Natural killer cell (primary cell): ENCODE data around the gene FHIT. TPM values are rescaled to one million over a fixed set of nuclear protein-coding genes. Genes with fewer than 3 reads are reported as not detected.

ENCODE experiments used
- ATAC-seq, 3 donors: fragments of 150-1000 bp in 2 of 3; fragments of 200-7000 bp in 1 of 3; cut with Tn5 transposase; 1 replicate in 1 of 3; 2 replicates in 2 of 3; pipeline ENCODE4 v1.10.0; 2021; ENCODE audit warnings: mild to moderate bottlenecking in 2 of 3, moderate library complexity in 2 of 3
- DNase-seq, 2 donors: peaks; one replicate each; pipeline versions ENCODE4 v3.0.0 to v3.0.0-alpha.2; 2013 to 2021; ENCODE audit warnings: mixed read lengths in 1 of 2
- H3K27ac ChIP-seq: one replicate; pipeline ENCODE4 v1.5.1; 2013; ENCODE audit warnings: mild to moderate bottlenecking, low read length
- H3K27me3 ChIP-seq: one replicate; pipeline ENCODE4 v1.6.1; 2013; ENCODE audit warnings: low read length; ENCODE audit not compliant: control insufficient read depth, insufficient read depth
- H3K36me3 ChIP-seq: one replicate; pipeline ENCODE4 v1.6.1; 2013; ENCODE audit warnings: low read length; ENCODE audit not compliant: control insufficient read depth, insufficient read depth
- H3K4me1 ChIP-seq: one replicate; pipeline ENCODE4 v1.6.1; 2013; ENCODE audit warnings: low read length; ENCODE audit not compliant: control insufficient read depth, insufficient read depth
- H3K4me3 ChIP-seq: one replicate; pipeline ENCODE4 v1.5.1; 2013; ENCODE audit warnings: low read length
- H3K9me3 ChIP-seq: one replicate; pipeline ENCODE4 v1.6.1; 2013; ENCODE audit warnings: low read length; ENCODE audit not compliant: control insufficient read depth, insufficient read depth
- H3K27ac Mint-ChIP-seq, 2 donors: one replicate each; pipeline ENCODE4 v1.8.0; 2022; ENCODE audit warnings: mild to moderate bottlenecking in 2 of 2, mixed read lengths in 2 of 2, moderate library complexity in 1 of 2
- H3K27me3 Mint-ChIP-seq, 2 donors: one replicate each; pipeline ENCODE4 v1.8.0; 2022; ENCODE audit warnings: low read depth in 2 of 2, mixed read lengths in 2 of 2
- H3K36me3 Mint-ChIP-seq: one replicate; pipeline ENCODE4 v1.8.0; 2022; ENCODE audit warnings: mixed read lengths
- H3K4me1 Mint-ChIP-seq, 2 donors: one replicate each; pipeline ENCODE4 v1.8.0; 2022; ENCODE audit warnings: mixed read lengths in 2 of 2
- H3K4me3 Mint-ChIP-seq: one replicate; pipeline ENCODE4 v1.8.0; 2022; ENCODE audit warnings: mild to moderate bottlenecking, moderate library complexity, mixed read lengths
- H3K9me3 Mint-ChIP-seq, 2 donors: one replicate each; pipeline ENCODE4 v1.8.0; 2022; ENCODE audit warnings: mixed read lengths in 2 of 2
- WGBS: methylation state at CpG from one replicate; pipeline ENCODE4 v1.1.7; 2013; ENCODE audit warnings: missing lambda C conversion rate; ENCODE audit not compliant: insufficient coverage; 5-methylcytosine and 5-hydroxymethylcytosine counted together
- intact Hi-C: fragments of 100-400 bp; cut with micrococcal nuclease; formaldehyde crosslinking; loops from one replicate; pipeline ENCODE4 v1.14.2; 2022
- total RNA-seq, 4 donors: library from RNA; stranded (reverse); fragments of 120-200 nt in 1 of 4; gene quantifications; one replicate each; pipeline versions ENCODE4 v1.2.3 to v1.2.4, GENCODE V29; 2013 to 2022
- TF ChIP-seq, protein P1 (sequence below): fragments of 200-600 bp; IDR thresholded peaks from one replicate; pipeline ENCODE4 v1.8.0; 2022; ENCODE audit warnings: antibody characterized with exemption

The FHIT gene
- total RNA-seq, 3 donors from 2014 or later (not counting 1 experiment from before 2014, with no cell fraction given): 2.7 to 6.1 (median 3.3) TPM

DNA sequence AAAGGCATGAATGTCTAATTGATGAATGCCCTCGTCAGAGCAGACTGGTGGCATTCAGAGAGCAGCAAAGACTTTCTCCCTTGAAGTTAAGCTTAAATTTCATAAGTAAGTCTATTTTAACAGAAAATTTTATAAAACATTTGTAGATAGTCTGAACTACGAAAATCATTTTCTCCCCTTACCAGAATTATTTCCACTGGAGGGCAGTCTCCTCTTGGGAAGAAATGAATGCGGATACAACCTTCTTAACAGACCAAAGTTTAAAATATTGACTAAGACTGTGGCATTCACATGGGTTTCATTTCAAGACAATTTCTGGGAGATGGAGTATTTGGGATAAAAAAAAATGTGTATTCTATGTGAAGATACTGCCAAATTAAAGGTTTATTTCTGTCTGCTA, 669.0 kb downstream of the FHIT start:
- intact Hi-C loops: no loop called here
- TF ChIP-seq, protein P1, sequence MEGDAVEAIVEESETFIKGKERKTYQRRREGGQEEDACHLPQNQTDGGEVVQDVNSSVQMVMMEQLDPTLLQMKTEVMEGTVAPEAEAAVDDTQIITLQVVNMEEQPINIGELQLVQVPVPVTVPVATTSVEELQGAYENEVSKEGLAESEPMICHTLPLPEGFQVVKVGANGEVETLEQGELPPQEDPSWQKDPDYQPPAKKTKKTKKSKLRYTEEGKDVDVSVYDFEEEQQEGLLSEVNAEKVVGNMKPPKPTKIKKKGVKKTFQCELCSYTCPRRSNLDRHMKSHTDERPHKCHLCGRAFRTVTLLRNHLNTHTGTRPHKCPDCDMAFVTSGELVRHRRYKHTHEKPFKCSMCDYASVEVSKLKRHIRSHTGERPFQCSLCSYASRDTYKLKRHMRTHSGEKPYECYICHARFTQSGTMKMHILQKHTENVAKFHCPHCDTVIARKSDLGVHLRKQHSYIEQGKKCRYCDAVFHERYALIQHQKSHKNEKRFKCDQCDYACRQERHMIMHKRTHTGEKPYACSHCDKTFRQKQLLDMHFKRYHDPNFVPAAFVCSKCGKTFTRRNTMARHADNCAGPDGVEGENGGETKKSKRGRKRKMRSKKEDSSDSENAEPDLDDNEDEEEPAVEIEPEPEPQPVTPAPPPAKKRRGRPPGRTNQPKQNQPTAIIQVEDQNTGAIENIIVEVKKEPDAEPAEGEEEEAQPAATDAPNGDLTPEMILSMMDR: no peak
- 100% methylated on average over 1 of the region's 3 CpGs for WGBS
- no peaks in the 10 kb centered on the region for H3K36me3 Mint-ChIP-seq
- H3K9me3 ChIP-seq: no peaks in the 10 kb centered on the region
- H3K36me3 ChIP-seq: no peaks in the 10 kb centered on the region
- no peak overlapping the region for H3K4me3 Mint-ChIP-seq
- DNase-seq (no peak), ATAC-seq (no peak)
- no peaks in the 10 kb centered on the region for H3K4me1 ChIP-seq
- no peak overlapping the region for H3K27ac Mint-ChIP-seq
- H3K27me3 Mint-ChIP-seq: peaks cover 0 to 14% of the 10 kb centered on the region in 2 donors
- H3K4me1 Mint-ChIP-seq: no peaks in the 10 kb centered on the region
- H3K27ac ChIP-seq: no peak overlapping the region
- no peaks in the 10 kb centered on the region for H3K9me3 Mint-ChIP-seq
- H3K27me3 ChIP-seq: no peaks in the 10 kb centered on the region
- no peak overlapping the region for H3K4me3 ChIP-seq

GRCh38 chr3:60580809-60581208, 670.4 kb downstream of the FHIT start:
- Mint-ChIP-seq H3K9me3 (no peaks in the 10 kb centered on the region), H3K27ac (no peak overlapping the region)
- H3K27ac ChIP-seq: no peak overlapping the region

DNA sequence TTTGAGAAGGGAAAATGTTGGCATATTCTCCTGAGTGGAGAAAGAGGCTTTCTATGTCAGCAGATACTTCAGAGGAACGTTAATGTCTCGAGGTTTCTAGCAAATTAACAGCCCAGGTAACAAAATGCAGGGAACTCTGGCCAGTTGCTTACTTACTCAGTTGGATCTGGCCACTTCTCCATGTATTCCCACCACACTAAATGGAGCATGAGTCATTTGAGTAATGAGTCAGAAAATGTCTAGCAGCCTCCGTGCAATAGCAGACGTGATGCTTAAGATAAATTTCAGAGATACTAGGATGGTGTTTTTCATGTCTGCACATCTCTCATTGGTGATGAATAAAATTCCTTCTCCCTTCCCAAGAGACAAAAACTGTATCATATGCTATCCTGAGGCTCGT, 671.5 kb downstream of the FHIT start:
- TF ChIP-seq, protein P1: no peak
- intact Hi-C loops: no loop called here
- ATAC-seq: no peak

More at GRCh38 chr3:60580809-60581208, 670.4 kb downstream of the FHIT start:
- Mint-ChIP-seq H3K36me3 (no peaks in the 10 kb centered on the region), H3K27me3 (peaks cover 0 to 14% of the 10 kb centered on the region in 2 donors), H3K4me3 (no peak overlapping the region), H3K4me1 (no peaks in the 10 kb centered on the region)
- Histone ChIP-seq H3K27me3 (no peaks in the 10 kb centered on the region), H3K9me3 (no peaks in the 10 kb centered on the region), H3K36me3 (no peaks in the 10 kb centered on the region), H3K4me1 (no peaks in the 10 kb centered on the region), H3K4me3 (no peak overlapping the region)
- DNase-seq: no peak
- ATAC-seq: no peak
- intact Hi-C loops: no loop called here
- 92% methylated on average over 4 of the region's 5 CpGs for WGBS
- TF ChIP-seq, protein P1: no peak

GRCh38 chr3:60578936-60579335, 672.3 kb downstream of the FHIT start:
- H3K36me3 Mint-ChIP-seq: no peaks in the 10 kb centered on the region
- ATAC-seq (no peak), DNase-seq (no peak)
- H3K27me3 Mint-ChIP-seq: peaks cover 7 to 27% of the 10 kb centered on the region in 2 donors
- no peaks in the 10 kb centered on the region for H3K9me3 ChIP-seq
- H3K27ac ChIP-seq: no peak overlapping the region
- H3K4me1 Mint-ChIP-seq: no peaks in the 10 kb centered on the region
- intact Hi-C loops: no loop called here
- H3K9me3 Mint-ChIP-seq: no peaks in the 10 kb centered on the region
- 80% methylated on average over 1 of the region's 1 CpG for WGBS
- TF ChIP-seq, protein P1: no peak
- no peaks in the 10 kb centered on the region for H3K27me3 ChIP-seq
- H3K4me3 ChIP-seq: no peak overlapping the region
- H3K4me3 Mint-ChIP-seq: no peak overlapping the region
- no peaks in the 10 kb centered on the region for H3K36me3 ChIP-seq
- H3K4me1 ChIP-seq: no peaks in the 10 kb centered on the region
- no peak overlapping the region for H3K27ac Mint-ChIP-seq

More for the DNA sequence above, 671.5 kb downstream of the FHIT start:
- WGBS: 63% methylated on average over 2 of the region's 5 CpGs
- Histone ChIP-seq H3K4me1 (no peaks in the 10 kb centered on the region), H3K9me3 (no peaks in the 10 kb centered on the region), H3K27me3 (no peaks in the 10 kb centered on the region), H3K4me3 (no peak overlapping the region), H3K36me3 (no peaks in the 10 kb centered on the region), H3K27ac (no peak overlapping the region)
- H3K9me3 Mint-ChIP-seq: no peaks in the 10 kb centered on the region
- H3K27me3 Mint-ChIP-seq: peaks cover 4 to 19% of the 10 kb centered on the region in 2 donors
- H3K36me3 Mint-ChIP-seq: no peaks in the 10 kb centered on the region
- no peak for DNase-seq
- no peaks in the 10 kb centered on the region for H3K4me1 Mint-ChIP-seq
- no peak overlapping the region for H3K27ac Mint-ChIP-seq
- H3K4me3 Mint-ChIP-seq: no peak overlapping the region
